Transverse colon (tissue), 4 donors: Measurements from ENCODE around the gene E2F4.

Source experiments
- EP300 ChIP-seq: sonication (generic); formaldehyde crosslinking; IDR thresholded peaks from one replicate; pipeline ENCODE4 v1.6.1; 2017; ENCODE audit warnings: antibody characterized with exemption, low read depth
- POLR2A ChIP-seq: fragments of 450-650 bp; IDR thresholded peaks from one replicate; pipeline ENCODE4 v1.6.1; 2016; ENCODE audit warnings: antibody characterized with exemption, mild to moderate bottlenecking, moderate library complexity
- POLR2AphosphoS5 ChIP-seq, 3 donors: sonication (generic); formaldehyde crosslinking; IDR thresholded peaks; one replicate each; pipeline ENCODE4 v1.6.1; 2016; ENCODE audit warnings: antibody characterized with exemption in 3 of 3
- TF ChIP-seq, protein P1 (sequence below), 5 experiments: fragments of 200-600 bp in 3 of 5; fragments of 450-650 bp in 2 of 5; sonication (generic) in 3 of 5; IDR thresholded peaks; 1 replicate in 2 of 5; 2 replicates in 3 of 5; pipeline ENCODE4 v1.5.1; 2016 to 2017; ENCODE audit warnings: antibody characterized with exemption in 5 of 5, inconsistent platforms in 3 of 5, mild to moderate bottlenecking in 2 of 5, moderate library complexity in 1 of 5

DNA sequence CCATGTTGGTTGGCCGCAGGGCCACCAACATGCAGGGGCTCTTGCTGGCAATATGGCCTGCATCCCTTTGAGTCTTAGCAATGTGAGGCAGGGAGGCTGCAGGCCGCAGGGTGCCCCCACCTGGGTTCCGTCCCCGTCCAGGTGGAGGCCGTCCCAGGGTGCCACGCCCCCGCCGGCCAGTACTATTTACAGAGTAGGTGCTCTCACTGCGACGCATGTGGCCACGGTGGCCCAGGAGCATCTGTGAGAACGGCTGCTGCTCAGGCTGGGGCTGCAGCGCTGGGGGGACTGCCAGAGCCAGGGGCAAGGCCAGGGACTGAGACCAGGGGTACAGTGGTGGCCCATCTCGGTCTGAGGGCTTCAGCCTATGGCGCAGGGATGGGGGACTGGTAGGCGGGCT is 11.8 kb upstream of the E2F4 start:
- TF ChIP-seq, protein P1, sequence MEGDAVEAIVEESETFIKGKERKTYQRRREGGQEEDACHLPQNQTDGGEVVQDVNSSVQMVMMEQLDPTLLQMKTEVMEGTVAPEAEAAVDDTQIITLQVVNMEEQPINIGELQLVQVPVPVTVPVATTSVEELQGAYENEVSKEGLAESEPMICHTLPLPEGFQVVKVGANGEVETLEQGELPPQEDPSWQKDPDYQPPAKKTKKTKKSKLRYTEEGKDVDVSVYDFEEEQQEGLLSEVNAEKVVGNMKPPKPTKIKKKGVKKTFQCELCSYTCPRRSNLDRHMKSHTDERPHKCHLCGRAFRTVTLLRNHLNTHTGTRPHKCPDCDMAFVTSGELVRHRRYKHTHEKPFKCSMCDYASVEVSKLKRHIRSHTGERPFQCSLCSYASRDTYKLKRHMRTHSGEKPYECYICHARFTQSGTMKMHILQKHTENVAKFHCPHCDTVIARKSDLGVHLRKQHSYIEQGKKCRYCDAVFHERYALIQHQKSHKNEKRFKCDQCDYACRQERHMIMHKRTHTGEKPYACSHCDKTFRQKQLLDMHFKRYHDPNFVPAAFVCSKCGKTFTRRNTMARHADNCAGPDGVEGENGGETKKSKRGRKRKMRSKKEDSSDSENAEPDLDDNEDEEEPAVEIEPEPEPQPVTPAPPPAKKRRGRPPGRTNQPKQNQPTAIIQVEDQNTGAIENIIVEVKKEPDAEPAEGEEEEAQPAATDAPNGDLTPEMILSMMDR (IDR thresholded peaks at IDR 0.05) = no peak
- TF ChIP-seq POLR2A = no peak
- TF ChIP-seq POLR2AphosphoS5 (IDR thresholded peaks at IDR 0.05) = no peak
- no peak for TF ChIP-seq EP300
